Fibroblast of skin of abdomen (primary cell): ENCODE data around the gene KLHL14.
"Not testable (repeated sequence)": the region's sequence is repeated elsewhere in the genome, so short reads cannot be mapped to it uniquely, and the experiment has no call there.

ENCODE experiments used
- DNase-seq: peaks from one replicate; pipeline ENCODE4 v3.0.0-alpha.2; 2013

KLHL14 gene

GRCh38 chr18:32712860-32713259 lies 60.0 kb downstream of the KLHL14 start:
- DNase-seq = no peak

- DNase-seq = no peak
These were observed 61.0 kb downstream of the KLHL14 start for GRCh38 chr18:32711862-32712261.

GRCh38 chr18:32707586-32707985 lies 65.2 kb downstream of the KLHL14 start:
- peak; percentile 36 for DNase-seq

GRCh38 chr18:32707147-32707546 lies 65.7 kb downstream of the KLHL14 start:
- DNase-seq = no peak

- no peak for DNase-seq
These were observed 71.5 kb downstream of the KLHL14 start for GRCh38 chr18:32701313-32701712.

- no peak for DNase-seq
These were observed 74.7 kb downstream of the KLHL14 start for GRCh38 chr18:32698153-32698552.

GRCh38 chr18:32696376-32696775 lies 76.4 kb downstream of the KLHL14 start:
- no peak for DNase-seq

- no peak for DNase-seq
These were observed 77.3 kb downstream of the KLHL14 start for GRCh38 chr18:32695534-32695933.

- DNase-seq = no peak
These were observed 84.0 kb downstream of the KLHL14 start for GRCh38 chr18:32688821-32689220.

GRCh38 chr18:32684940-32685339 lies 87.9 kb downstream of the KLHL14 start:
- no peak for DNase-seq

- DNase-seq = no peak
These were observed 88.7 kb downstream of the KLHL14 start for GRCh38 chr18:32684096-32684495.

GRCh38 chr18:32683044-32683443 lies 89.8 kb downstream of the KLHL14 start:
- DNase-seq = no peak

- no peak for DNase-seq
These were observed 95.2 kb downstream of the KLHL14 start for GRCh38 chr18:32677578-32677977.

- no peak for DNase-seq
These were observed 98.3 kb downstream of the KLHL14 start for GRCh38 chr18:32674491-32674890.

- DNase-seq = no peak
These were observed 100.4 kb downstream of the KLHL14 start for GRCh38 chr18:32672398-32672797.

- no peak for DNase-seq
These were observed 102.1 kb downstream of the KLHL14 start for GRCh38 chr18:32670727-32671126.

GRCh38 chr18:32669549-32670165 lies 103.2 kb downstream of the KLHL14 start:
- DNase-seq = no peak

GRCh38 chr18:32668956-32669355 lies 103.9 kb downstream of the KLHL14 start:
- DNase-seq = no peak

- peak; percentile 50 for DNase-seq
These were observed 111.1 kb downstream of the KLHL14 start for GRCh38 chr18:32661486-32662299.

GRCh38 chr18:32654507-32654906 lies 118.3 kb downstream of the KLHL14 start:
- not testable (repeated sequence) for DNase-seq

GRCh38 chr18:32637659-32638058 lies 135.2 kb downstream of the KLHL14 start:
- DNase-seq = not testable (repeated sequence)

GRCh38 chr18:32637226-32637625 lies 135.6 kb downstream of the KLHL14 start:
- no peak for DNase-seq

- DNase-seq = no peak
These were observed 137.9 kb downstream of the KLHL14 start for GRCh38 chr18:32634876-32635431.
